Limb (tissue), 2 donors: ENCODE measurements around the gene PDE11A.
"Not testable (repeated sequence)": the region's sequence is repeated elsewhere in the genome, so short reads cannot be mapped to it uniquely, and the experiment has no call there.

Source experiments
- DNase-seq, 2 donors: peaks; one replicate each; pipeline ENCODE4 v3.0.0-alpha.2; 2016; ENCODE audit errors: extremely low spot score in 2 of 2

The PDE11A gene

DNA sequence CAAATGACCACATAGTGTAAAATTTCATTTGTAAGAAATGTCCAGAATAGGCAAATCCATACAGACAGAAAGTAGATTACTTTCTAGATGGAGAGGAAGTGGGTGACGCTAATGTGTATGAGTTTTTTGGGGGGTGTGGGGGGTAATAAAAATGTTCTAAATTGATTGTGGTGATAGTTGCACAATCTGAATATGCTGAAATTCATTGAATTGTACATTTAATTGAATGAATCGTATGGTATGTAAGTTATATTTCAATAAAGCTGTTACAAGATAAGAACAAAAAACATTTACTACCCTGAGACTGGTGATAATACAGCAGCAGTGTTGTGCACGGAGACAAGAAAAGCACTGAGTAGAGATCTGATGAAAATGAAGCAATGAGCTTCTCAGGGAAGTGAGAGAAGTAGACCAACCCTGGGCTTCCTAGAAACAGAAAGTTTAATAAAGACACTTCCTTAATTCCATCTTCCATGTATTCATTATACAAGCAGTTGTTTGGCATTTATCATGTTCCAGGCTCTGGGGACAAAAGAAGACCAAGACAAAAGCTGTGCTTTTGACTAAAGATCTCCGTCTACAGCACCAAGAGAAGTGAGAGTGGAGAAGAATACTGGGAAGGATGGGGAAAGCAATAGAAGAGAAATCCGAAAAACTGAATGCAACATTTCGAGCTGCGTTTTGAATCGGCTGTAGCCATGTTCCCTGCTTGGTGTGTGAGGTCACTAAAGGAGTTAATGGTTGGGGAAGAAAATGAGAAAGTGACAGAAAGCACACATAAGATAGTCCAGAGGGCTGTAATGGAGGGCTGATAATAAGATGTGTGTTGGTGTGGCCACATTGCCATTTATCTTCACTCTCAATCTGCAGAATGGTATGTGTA lies 1.8 kb upstream of the PDE11A start:
- no peak for DNase-seq

DNA sequence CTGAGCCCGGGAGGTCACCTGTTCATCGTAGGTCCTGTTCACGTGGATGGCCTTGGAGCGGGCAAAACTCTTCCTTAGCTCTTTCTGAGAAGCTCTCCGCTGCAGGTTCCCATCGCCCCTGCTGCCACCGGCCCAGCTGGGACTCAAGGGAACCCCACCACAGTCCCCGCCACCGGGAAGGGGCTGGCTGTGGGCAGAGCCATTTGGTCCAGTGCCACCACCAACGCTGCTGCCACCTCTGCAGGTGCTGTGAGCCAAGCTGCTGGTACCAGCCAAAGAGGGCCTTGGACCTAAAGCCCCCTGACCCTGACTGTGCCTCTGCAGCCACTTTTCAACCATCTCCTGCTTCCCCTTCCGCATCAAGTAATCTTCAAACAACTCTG lies 586 bp downstream of the PDE11A start:
- no peak for DNase-seq

DNA sequence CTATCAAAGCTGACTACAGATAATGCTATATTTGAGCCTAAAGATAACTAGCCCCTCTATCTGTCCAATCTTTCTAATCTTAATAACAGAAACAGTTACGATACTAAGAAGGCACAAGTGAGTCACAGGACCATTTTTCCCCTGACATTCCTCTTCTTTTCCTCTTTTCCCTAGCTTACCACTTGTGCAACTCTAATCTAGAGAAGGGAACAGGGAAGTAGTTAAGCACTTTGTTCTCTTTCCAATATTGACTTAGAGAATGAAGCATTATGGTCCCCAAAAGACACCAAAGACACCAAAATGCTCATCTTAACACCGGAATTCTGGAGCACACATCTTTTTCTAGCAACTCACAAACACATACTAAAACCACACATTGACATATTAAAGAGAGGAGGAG lies 1.8 kb downstream of the PDE11A start:
- DNase-seq, result no peak

DNA sequence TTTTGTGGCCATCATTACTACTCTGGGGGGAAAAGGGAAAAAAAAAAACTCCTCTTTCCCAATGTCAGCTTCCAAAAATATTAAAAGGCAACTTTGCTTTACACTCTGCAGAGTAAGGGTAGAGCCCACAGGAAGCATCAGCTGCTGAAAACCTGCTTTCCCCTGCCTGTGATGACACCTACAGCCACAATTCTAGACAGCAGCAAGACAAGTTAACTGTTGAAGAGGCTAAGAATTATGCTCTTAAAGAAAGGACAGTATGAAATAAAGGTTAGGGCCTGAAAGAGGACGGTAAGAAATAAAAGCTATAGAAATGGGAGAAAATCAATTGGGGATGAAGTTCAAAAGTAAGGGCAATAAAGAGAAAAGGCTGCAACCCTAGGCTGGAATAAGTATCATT lies 3.0 kb downstream of the PDE11A start:
- no peak for DNase-seq

DNA sequence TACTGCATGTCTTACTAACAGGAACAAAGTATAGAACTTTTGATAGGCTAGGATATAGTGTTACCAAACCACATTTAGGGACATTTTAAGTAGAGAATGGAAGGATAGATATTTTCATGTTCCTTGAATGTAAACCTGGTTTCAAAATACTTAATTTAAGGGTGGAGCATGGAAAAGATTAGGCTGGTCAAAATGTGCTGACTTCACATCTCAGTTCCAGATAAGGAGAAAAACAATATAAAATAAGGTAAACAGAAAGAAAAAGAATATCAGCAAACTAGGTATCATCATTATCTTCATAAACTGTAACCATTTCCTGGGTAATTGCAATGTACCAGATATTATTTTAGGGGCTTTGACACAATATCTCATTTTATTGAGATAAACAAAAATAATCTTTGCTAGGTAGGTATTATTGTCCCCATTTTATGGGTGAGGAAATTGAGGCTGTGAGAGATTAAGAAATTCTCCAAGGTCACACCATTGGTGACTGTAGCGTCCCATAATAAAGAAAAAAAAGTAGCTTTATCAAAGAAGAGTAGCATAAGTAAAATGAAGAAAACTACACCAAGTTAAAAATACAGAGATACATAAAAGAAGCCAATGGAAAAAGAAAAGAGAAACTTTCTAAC lies 3.6 kb downstream of the PDE11A start:
- DNase-seq, result no peak

DNA sequence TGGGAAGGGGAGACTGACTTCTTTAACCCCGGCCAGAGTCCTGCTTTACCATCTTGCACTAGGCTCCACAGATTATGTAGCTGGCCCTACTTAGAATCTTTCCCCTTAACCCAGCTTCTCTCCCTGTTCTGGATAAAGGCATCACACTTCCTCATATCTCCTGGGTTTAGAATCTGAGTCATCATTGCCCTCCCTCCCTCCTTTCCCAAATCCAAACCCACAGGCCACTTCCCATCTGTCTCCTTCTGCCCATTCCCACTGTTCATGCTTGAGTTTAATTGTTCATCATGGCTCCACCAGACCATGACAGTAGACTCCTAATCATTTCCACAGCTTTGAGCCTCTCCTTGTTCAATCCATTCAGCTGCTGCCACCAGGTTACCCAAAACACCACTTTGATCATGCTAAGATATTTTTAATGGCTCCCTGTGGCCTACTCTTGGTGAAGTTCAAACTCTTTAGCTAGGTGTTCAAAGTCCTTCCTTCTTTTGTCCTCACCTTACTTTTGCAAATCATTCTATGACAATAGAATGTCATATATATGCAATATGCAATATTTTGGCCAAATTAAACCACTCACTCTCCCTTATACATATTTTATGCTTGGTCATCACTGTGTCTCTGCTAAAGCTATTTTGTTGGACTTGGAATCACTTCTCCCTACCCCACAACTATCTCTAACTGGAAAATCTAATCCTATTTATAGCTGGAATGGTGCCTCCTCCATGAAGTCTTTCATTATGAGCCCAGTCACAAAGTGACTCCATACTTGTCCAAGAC lies 5.5 kb downstream of the PDE11A start:
- no peak for DNase-seq

DNA sequence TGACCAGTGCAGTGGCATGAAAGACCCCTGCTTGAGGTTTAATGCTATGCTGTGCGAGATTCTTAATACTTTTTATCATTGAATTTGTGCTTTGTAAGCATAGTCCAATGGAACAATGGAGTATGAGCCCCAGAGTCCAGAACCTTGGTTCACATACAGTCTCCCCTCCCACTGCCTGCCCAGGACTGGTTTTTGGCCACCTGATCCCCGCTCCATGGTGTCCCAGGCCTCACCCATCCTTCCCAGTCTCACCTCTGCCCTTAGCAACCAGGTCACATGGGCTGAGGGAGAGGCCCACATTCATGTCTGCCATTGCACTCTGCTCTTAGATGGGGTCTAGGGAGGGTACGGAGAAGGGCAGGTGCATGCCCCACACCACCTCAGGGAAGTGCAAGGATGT lies 6.3 kb downstream of the PDE11A start:
- no peak for DNase-seq

DNA sequence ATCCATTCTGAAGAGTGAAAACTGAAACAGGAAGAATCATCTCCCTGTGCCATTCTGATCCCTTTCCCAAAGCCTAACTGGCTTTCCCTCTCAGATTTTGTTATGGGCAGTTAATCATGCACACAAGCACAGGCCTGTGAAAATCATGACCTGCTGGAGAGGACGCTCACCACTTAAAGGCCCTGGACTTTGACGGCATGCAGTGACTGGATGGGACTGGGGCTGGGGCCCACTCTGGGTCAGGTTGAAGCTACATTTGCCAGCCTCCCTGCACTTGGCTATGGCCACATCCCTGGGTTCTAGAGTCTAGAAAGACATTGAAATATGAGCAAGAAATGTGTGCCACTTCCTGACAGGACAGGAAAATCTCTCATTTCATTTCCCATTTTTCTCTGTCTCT lies 12.9 kb downstream of the PDE11A start:
- no peak for DNase-seq

DNA sequence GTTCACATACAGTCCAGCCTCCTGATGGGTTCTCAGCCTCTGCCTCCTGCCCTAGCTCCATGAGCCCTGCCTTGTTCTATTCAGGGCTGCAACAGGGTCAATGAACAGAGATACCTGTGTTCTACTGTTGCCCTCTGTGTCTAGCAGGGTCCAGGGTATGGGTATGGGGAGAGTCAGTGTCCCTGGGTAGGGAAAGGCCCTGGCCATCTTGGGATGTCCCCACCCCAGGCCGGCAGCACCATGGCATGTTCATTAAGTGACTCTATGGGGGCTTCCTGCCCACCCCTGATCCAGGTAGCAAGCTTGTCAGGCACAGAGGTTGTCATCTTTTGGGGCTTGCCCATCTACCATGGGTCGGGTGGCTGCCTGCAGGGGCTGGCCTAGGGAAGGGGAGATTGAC lies 13.5 kb downstream of the PDE11A start:
- no peak for DNase-seq

DNA sequence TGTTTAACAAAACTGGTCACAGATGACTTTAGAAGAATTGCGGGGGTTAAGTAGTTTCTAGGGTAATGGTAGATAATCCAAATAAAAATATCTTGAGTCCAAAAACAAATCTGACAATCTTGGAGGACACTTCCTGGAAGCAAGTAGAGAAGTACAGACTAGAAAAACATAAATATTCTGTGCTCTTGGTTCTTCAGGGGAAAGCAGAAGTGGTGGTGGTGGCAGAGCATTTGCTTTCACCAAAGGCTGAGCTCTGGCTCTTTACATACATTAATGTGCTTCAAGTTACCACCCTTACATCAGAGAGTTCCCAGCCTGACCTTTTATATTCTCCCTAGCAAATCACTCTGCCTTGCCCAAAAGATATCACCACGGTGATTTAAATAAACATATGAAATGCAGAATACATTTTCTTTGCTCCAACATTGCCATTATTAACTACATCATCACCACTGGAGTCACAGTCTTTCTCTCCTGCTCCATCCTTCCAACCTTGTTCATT lies 15.3 kb downstream of the PDE11A start:
- DNase-seq, result no peak

DNA sequence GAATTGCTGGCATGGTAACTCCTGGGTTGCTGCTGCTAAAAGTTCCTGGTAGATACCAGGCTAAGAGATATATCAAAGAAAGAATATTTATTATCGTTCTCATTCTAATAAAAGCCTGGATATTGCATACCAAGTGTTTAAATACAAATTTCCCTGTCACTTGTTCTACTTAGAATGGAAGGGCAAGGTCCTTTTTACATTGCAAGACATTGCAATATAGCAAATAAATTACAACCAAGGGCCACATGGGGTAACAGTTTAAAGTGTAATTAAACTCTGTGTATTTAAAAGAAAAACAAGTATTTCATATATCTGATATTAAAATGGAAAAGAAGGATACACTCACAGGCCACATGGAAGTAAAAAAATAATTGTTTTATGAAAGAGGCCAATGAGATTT lies 16.2 kb downstream of the PDE11A start:
- no peak for DNase-seq

DNA sequence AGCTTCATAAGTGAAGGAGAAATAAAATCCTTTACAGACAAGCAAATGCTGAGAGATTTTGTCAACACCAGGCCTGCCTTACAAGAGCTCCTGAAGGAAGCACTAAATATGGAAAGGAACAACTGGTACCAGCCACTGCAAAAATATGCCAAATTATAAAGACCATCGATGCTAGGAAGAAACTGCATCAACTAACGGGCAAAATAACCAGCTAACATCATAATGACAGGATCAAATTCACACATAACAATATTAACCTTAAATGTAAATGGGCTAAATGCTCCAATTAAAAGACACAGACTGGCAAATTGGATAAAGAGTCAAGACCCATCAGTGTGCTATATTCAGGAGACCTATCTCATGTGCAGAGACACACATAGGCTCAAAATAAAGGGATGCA lies 21.3 kb downstream of the PDE11A start:
- DNase-seq, result not testable (repeated sequence)

DNA sequence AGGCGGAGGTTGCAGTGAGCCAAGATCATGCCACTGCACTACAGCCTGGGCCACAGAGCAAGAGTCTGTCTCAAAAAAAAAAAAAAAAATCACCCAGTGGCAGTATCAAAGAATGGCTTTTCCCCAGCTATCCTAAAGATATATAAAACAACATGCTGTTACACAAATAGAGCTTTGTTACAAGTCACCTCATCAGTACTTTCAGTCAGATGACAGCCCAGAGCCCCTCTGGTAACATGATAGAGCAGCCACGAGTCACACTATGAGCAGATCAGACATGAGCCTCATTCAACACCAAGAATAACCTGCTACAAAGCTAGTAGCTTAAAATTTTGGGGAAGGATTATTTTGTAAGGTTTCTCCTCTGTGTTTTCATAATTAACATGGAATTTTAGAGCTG lies 25.2 kb downstream of the PDE11A start:
- no peak for DNase-seq

DNA sequence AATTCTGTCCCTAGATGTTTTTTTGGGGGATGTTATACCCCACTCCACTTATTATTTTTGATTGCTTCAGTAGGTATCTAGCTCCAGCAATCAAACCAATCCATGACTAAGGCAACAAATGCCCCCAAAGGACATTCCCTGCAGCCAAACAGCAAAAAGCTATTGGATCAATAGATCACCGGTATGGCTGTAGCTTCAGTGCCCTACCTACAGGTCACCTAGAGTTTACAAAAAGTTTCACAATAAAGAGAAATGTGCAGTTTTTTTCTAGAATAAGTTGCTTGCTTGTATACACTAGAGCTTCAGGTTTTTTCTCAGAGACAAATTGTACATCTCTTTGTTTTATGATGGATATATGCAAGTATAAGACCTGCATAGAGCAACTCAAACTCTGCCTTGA lies 27.7 kb downstream of the PDE11A start:
- no peak for DNase-seq

DNA sequence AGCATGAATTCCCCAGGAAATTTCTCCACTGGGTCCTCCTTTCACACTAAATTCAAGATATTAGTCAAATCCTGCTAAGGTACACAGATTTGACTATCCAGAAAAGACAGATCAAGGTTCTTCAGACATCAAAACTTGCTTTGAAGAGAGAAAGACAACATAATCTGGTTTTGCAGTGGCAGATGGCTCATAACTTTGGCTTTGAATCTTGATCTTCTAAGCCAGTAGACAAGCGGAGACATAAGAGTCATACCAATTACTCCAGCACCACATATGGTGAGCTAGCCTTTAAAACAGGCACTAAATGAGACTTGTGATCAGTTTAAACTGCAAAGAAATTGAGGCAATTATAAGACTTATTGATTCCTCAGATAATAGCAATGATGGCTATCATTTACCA lies 29.3 kb downstream of the PDE11A start:
- no peak for DNase-seq

DNA sequence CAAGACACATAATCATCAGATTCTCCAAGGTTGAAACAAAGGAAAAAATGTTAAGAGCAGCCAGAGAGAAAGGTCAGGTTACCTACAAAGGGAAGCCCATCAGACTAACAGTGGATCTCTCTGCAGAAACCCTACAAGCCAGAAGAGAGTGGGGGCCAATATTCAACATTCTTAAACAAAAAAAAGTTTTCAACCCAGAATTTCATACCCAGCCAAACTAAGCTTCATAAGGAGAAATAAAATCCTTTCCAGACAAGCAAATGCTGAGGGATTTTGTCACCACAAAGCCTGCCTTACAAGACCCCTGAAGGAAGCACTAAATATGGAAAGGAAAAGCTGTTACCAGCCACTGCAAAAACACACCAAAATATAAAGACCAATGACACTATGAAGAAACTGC lies 39.0 kb downstream of the PDE11A start:
- DNase-seq, result not testable (repeated sequence)

DNA sequence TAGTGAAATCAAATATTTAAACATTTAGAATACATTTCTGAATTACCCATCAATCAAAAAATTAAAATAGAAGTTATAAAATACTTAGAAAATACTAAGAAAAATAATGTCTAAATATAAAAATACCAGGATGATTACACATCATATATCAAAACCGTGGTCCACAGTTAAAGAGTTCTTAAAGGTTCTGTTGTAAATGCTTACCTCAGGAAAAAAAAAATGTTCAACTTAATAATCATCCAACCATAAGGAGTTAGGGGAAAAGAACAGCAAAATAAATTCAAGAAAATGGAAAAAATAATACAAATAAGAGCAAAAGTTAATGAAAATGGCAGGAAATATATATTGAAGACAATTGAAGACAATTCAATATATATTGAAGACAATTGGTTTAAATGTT lies 43.2 kb downstream of the PDE11A start:
- no peak for DNase-seq

DNA sequence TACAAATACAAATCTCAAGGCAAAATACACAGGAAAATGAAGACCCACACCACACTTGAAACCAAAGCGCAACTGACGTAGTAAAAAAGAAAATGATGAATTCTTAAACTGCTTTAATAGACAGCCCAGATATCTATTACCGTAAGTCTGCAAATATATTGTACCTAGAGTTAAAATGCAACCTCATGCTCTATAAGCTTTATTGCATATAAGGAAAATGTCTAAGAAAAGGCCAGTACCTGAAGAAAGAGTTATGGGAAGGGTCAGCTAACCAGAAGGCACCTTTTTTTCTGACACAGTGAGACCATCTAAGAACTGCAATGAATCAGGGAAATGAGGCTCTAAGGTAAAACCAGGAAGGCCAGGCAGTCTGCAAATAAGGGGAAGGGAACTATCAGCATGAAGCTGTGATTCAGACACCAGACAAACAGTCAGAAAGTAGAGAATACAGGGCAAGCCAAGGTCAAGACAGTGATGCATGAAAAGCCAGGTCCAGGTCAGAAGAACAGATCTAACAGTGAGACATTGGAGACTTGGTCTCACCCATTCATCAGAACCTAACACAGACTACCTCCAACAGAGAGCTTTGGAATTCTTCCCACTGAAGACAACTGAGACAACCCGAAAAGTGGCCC lies 46.9 kb downstream of the PDE11A start:
- DNase-seq, result no peak

DNA sequence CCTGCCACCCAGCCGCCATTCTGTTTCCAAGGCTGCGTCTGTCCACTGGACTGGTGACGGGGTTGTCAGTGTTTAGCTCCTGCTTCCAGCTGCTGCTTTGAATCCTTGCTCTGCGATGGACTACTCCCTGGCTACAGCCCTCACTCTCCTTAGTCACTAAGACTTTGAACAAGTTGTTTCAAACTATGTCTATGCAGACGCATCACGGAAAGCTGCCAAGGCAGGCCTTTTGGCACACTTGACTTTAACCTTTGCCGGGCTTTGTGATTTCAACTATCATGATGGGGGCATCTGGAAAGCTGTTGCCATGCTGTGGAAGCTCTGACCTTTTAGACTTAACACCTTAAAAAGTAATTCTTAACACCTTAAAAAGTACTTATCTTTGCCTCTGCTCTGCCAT lies 54.4 kb downstream of the PDE11A start:
- no peak for DNase-seq

DNA sequence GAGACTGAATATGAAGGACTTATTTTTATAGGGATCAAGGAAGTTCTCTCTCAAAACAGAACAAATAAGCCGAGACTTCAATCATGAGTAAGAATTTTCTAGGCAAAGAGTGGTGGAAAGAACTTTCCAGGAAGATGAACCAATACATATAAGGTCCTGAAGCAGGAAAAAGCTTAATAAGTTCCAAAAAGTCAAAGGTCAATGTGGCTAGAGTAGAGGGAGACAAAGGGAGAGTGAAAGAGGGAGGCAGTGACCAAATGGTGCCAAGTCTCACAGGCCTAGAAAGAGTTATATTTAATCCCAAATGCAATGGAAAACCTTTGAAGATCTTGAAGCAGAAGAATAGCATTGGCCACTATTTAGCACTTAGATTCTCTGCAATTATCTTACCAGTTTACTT lies 56.0 kb downstream of the PDE11A start:
- DNase-seq, result no peak

DNA sequence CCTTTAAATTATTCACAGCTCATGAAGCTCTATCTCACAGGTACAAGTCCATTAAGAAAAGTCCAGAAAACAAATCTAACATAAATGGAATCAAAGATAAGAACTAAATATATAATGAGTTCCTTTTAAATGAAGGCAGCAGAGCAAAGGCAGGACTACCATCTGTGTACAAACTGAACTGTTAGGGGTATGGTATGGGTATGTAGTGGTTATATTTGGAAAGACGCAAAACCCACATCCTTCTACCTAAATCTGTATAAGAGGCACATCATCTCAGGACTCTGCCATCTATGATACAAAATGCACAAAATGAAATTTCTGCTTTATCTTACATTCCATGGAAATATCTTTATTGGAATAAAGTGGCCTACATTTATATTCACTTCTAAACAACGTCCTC lies 59.9 kb downstream of the PDE11A start:
- DNase-seq, result no peak

DNA sequence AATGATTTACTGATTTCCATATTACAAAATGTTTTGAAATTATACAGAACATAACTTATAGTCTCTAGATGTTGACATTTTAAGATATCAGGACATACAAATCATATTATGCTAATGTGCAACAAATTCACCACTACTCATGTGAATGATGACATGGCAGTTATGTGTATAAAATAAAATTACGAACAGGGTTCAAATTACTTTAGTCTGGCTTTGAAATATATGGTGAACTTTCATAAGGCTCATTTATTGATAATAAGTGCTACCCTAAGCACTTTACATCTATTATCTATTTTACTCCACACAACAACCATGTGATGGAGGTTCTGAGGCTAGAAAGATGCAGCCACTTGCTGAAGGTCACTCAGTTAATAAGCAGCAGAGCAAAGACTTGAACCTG lies 62.8 kb downstream of the PDE11A start:
- DNase-seq, result no peak
